Epidermal melanocyte (primary cell): Measurements from ENCODE around the gene MEI4.
A peak's percentile ranks its signal among the peaks of the same experiment; 100 is the strongest.
"Not testable (repeated sequence)": the region's sequence is repeated elsewhere in the genome, so short reads cannot be mapped to it uniquely, and the experiment has no call there.

ENCODE experiments used
- DNase-seq: peaks from one replicate; pipeline ENCODE4 v3.0.0; 2011; ENCODE audit warnings: low spot score; ENCODE audit not compliant: insufficient read length

The MEI4 gene

DNA sequence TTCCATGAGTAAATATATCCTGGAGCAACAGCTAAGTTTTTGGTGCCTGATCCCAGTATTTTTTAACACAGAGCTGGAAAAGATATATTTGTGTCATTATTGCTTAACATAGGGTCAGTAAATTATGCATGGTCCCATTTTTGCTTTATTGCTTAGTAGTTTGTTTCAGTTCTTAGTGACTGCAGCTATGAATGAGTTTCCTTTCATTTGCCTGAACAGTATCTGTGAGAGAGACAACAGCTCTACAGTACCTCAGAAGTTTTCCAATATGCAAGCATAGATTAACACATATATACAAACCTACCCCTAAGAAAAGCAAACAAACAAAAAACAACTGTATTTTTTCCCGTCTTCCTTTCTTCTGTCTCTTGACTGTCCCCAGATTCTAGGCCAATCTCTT, 160.3 kb downstream of the MEI4 start:
- no peak for DNase-seq

DNA sequence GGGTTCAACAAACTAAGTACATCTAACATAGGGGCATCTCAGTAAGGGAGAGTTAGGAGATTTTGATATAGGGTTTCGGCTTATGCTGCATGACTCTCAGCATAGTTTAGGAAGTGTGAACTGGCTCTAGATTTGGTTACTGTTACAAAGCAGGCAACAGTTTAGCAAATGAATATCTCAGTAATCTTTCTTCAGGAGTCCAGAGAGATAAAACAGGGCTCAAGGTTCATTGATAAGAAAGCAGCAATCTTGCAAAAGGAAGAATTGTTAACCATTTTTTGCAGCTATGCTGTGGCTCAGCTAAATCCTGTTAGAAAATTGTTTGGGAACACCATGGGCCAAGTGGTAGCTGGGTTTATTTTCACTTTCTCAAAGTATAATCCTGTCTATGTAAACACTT, 161.3 kb downstream of the MEI4 start:
- DNase-seq, result no peak

DNA sequence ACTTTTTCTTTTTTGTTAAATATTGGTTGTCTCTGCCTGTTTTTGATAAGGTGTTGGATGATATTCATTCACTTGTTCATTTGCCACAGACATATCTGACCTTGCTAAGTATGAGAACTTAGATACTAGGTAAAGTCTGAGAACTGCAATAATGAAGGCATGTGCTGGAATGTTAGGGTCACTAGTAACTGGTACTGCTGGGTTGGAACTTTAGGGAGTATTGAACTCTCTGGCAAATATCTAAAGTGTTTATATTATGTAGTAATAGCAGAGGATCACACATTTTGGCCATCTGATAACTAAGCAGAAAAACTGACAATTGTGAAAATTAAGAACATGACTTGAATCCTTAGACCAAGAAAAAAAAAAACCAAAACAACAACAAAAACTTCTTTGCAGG, 162.7 kb downstream of the MEI4 start:
- no peak for DNase-seq

DNA sequence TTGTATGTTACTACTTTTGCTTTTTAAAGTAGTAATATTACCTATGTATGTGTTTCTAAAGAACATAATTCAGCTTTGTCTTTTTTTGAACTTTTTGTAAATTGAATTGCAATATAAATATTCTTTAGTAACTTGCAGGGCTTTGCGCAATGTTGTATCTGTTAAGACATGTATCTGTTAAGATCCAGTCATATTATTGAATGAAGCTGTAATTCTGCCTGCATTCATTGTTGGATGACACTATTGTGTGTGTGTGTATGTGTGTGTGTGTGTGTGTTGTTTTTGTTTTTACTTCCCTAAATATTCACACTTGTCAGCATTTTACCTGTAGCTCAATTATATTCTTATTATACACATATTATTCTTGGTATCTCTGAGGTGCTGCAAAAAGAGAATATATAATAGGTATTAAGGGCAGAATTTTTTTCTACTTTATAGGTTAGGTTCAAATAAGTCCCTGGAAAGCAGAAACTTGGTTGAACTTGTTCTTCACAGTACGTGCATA, 164.0 kb downstream of the MEI4 start:
- DNase-seq, result no peak

DNA sequence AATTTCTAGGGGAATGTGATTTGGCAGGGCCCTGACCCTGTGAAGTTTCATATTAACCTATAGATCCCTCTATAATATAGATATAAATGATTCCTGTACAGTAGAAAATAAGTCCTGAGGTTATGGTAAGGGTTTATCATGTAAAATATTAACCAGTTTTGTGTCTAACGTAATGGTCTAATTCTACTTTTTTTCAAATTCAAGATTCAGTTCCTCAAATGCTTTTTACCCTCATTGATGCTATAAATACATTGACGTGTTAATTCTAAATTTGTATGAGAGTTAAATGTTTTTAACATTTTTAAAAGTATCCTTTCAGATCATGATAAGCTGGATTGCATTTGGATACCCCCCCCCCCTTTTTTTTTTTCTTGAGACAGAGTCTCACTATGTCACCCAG, 169.4 kb downstream of the MEI4 start:
- no peak for DNase-seq

DNA sequence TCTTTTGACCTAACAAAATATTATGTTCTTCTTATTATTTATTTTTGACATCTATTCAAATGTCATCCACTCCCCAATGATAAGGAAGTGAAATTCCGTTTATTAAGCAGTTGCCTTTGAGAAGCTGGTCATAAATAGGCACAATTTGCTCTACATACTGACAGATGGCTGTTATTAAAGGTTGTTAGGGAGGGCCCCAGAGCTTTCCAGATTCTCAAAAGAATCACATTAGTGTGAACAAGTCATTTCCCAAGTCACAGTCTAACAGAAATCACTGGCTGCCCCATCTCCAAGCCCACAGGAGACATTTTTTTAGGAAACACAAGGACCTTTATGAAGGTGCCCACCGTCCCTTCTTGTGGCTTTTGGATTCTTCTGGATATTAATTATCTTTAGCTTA, 172.4 kb downstream of the MEI4 start:
- no peak for DNase-seq

DNA sequence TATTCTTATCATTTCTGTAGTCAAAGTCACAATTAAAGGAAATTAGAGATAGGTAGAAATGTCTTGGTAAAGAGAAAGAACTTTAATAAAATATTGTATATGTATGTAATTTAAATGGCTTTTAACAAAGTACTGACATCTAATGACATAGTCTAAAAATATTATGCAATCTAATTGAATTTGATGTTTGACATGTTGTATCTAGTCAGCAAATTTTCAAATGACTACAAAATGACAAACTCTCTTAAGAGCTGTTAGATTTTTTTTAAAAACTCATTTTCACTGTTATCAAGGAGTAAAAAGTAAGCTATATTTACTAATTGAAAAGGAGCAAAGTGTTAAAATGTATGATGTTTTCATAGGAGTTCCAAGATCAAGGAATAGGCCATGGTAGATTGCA, 176.9 kb downstream of the MEI4 start:
- no peak for DNase-seq

DNA sequence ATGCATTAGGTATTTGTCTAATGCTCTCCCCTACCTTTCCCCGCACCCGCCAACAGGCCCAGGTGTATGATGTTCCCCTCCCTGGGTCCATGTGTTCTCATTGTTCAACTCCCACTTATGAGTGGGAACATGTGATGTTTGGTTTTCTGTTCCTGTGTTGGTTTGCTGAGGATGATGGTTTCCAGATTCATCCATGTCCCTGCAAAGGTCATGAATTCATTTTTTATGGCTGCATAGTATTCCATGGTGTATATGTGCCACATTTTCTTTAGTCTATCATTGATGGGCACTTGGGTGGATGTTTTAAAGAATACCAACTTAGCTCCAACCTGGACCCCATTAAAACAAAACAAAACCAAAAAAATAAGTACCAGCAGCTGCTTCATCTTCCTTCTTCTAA, 180.9 kb downstream of the MEI4 start:
- not testable (repeated sequence) for DNase-seq

DNA sequence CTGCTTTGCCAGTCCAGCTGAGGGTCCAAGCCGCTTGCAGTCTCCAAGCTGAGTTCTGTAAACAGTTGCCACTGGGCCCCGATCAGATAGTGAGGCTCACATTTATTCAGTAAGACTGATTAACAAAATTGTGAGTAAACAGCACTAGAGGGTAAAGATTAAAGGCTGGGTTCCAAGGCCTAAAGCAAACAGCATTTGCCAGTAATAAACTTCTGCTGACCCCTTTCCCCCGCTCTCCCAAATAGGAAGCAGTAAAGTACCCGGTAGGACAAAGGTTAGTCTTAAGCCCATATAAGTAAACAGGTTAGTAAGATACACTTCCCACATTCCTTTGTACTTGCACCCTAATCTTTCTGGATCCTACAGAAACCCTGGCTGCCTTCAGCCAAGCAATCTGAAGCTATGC, 181.8 kb downstream of the MEI4 start:
- no peak for DNase-seq

DNA sequence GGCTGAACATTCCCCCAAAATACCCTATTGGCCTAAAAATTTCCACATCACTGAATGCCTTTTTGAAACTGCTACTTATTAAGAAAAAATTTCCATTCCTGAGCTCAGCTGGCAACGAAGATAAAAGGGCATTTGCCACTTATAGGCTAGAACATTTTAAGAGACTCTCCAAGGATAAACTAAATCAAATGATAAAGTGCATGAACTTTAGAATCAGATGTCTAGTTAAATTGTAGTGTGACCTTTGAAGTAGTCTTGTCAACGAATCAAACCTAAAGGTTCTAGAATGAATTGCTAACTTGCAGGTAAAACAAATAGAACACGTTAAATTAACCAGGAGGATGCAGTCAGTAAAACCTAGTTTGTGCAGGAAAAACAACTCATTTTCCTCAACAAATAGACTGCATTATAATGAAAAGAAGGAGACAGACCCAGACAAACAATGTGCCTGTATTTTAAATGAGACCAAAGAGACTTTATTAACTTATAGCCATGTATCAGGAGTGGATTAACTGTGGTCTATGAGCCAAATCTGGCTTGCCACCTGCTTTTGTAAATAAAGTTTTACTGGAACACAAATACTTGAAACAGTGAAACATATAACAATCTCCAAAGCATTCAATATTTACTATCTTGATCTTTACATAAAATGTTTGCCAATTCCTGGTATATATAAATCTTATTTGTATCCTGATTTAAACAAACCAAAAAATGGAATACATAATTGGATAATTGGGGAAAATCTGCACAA, 184.4 kb downstream of the MEI4 start:
- no peak for DNase-seq

DNA sequence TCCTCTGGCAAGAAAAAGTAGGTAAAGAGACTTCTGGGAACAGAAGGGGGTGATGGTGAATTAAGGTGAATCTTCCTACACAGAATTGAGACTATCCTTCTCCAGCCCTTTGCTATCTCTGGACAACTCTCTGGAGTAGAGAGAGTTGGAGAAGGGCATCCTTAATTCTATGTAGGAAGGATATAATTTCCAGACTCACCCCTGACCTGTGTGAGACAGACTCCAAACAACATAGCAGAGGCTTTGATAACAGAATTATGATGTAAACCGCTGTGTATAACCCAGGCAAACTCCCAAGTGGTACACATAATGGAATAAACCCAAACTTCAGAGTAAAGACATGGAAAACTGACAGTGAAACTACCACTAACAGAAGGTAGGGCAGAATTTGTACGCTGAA, 186.5 kb downstream of the MEI4 start:
- no peak for DNase-seq

DNA sequence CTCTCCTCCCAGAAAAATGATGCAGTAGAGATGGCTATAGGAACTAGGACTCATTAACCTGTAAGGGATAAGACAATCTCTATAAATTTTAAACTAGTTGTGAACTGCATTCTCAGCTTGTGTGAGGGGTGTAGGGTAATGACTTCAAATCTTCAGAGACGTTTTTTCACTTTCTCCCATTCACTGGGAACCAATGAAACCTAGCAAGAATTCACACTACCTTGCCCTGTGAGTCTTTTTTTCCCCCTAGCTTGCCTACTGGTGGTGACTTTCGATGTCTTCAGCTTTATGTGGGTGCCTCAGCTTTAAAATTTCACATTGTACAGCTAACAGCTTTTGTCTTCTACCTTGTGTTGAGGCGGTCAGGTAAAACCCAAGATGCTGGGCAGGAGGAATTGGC, 192.0 kb downstream of the MEI4 start:
- no peak for DNase-seq

DNA sequence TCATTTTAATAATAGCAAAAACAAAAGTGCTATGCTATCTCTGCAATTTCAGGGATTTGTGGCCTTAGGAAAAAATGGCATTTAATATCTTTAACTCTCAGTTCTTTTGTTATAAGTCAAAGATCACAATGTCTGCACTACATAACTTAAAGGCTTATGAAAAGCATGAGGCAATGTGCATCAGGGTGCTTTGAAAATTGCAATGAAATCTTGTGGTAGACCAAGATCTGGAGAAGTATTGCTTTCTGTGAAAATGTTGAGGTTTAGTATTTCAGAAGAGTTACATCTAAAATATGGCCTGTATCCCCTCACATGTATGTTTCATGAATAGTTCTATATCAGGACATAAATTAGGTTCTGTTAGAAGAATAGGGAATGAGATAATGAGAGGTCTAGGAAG, 200.6 kb downstream of the MEI4 start:
- DNase-seq, result no peak

DNA sequence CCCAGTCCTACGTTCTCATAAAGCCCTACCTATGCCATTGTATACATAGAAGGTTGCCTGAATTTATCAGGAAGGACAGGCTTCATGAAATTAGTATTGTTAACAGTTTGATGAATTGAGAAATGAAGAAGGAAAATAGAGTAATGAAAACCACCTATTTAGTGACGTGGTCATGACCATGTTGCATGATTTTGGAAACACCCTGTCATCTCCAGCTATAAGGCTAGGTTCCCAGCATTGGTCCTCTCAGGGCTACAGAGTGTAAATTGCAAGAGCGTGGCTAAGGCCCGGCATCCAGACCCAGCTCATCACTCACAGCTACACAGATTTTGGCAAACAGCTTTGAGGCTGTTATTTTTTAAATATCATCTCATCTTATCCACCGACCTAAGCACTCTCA, 203.6 kb downstream of the MEI4 start:
- no peak for DNase-seq

DNA sequence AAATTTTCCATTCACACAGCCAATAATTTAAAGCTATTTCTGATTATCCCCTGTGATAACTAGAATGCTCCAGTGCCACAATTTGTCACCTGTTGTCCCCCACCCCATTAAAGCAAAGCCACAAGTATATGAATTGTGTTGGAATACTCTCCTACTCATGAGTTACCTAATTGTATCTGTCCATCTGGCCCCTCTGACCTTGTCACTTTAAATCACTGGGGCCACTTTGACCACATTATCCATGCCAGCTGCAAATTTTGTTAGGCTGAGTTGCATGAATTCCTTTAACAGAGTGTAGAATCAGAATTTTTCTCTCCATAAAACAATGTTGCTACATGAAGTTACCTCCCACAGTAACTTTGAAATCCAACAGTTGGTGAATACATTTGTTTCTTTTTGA, 204.6 kb downstream of the MEI4 start:
- no peak for DNase-seq

DNA sequence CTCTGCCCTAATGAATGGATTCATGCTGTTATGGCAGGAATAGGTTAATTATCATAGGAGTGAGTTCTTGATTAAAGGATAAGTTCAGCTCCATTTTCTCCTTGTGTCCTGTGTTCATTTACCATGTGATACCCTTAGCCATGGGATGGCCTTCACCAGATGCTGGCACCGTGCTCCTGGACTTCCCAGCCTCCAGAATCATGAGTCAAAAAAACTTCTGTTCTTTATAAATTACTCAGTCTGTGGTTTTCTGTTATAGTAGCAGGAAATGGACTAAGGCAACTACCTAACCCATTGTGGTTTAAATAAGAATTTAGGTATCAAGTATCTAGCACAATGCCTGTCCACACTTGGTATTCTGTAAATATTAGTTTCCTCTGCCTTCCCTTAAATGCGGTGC, 223.5 kb downstream of the MEI4 start:
- DNase-seq, result no peak

DNA sequence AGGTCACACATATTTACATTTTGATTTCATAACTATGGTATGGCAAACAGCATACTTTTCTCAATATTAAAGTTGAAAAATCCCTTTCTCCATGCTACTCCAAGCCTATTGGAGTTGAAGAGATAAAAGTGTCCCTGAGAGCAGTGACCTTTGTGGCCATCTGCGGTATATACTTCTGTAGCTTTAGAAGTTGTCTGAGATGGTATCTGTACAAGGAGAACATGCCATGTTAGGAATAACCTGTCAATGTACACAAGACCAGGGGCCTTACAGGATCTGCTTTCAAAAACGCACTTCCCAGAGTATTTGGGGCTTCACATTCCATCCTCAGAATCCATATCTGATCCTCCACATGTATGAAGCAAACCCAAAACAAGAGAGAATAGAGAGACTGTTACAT, 226.7 kb downstream of the MEI4 start:
- DNase-seq, result no peak

DNA sequence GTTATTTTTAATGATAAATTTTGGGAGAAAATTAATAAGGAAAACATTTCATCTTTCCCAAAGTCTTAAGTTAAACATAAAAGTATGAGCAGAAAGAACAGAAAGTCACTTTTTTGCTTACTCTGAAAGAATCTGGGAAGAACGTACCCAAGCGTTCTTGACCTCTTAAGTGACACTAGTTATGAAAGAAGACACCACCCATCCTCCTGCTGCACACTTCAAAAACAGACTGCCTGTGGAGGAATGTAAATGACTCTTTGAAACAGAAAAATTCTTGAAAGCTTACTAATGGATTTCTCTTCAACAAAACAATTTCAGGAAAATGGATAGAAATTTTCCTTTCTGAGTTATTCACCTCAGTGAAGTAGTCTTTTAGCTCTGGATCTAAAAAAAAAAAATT, 227.7 kb downstream of the MEI4 start:
- peak; percentile 15 for DNase-seq

DNA sequence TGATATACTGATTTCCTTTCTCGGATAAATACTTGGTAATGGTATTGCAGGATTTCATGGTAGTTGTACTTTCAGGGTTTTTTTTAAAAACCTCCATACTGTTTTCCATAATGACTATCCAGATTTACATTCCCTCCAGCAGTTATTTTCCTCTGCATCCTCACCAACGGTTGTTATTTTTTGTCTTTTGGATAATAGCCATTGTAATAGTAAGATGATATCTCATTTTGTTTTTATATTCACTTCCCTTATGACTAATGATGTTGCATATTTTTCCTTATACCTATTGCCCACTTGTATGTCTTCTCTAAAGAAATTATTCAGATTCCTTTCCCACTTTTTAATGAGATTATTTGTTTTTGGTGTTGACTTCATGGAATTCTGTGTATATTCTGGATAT, 231.0 kb downstream of the MEI4 start:
- no peak for DNase-seq

DNA sequence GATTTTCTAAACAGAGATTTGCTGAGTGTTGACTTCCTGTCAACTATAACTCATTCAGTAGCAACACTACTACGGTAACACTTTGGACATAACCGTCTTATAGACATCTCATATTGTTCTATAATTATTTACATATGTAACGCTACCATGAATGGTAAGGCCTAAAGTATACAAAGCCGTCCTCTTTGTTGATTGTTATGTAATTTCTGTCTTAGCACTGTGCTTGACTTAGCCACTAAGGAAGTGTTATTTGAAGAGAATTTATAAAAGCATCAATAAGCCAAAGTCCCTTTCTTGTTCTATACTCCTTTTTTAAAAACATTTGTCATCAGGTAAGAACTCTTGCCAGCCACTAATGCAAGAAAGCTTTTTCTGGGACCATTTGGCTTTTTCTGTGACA, 240.6 kb downstream of the MEI4 start:
- DNase-seq, result no peak

DNA sequence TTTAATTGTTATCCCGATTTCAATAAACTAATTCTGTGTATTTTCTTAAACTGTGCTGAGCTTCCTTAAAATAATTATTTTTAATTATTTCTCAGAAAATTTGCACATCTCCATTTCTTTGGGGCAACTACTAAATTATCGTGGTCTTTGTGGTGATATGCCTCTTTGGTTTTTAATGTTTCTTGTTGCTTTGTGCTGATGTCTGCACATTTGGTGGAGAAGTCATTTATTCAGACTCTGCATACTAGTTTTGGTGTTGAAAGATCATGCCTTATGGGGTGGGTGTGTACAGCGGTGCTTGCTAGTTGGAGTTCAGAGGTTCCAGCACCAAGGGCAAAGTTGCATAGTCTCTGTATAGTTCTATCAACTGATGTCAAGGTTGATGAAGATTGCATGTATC, 253.2 kb downstream of the MEI4 start:
- no peak for DNase-seq

DNA sequence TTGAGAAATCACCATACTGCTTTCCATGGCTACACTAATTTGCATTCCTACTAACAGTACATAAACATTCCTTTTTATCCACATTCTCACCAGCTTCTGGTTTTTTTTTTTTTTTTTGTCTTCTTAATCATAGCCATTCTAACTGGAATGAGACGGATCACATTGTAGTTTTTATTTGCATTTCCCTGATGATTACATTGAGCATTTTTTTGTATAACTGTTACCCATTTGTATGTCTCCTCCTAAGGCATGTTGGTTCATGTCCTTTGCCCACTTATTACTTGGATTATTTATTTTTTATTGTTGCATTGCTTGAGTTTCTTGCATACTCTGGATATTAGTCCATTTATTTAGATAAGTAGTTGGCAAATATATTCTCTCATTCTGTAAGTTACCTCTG, 258.0 kb downstream of the MEI4 start:
- no peak for DNase-seq

DNA sequence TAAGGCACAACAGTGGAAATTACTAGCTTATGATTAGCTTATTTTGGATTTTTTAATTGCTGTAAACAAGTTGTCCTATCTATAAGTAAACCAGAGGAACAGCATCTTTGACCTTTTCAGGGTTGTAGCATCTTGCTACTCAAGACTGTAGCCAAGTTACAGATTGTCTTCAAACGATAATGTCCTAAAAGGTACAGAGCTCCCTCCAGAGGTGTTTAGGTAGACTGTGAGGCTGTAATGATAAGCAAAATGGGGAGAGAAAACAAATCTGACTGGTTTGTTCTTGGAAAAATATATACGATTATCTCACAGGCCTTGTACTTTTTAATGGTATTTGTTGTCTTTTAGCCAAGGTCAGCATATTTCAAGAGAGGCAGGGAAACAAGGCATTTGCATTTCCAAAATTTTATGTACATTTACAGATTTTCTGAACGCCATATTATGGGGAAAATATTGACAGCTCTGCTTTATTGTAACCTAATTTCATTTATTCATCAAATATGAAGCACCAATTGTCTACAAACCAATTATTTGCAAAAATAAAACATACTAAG, 273.4 kb downstream of the MEI4 start:
- no peak for DNase-seq
